IMR-90 (cell line): Measurements from ENCODE around the gene BBIP1. TPM values are rescaled to one million over a fixed set of nuclear protein-coding genes. Genes with fewer than 3 reads are reported as not detected.
A peak's percentile ranks its signal among the peaks of the same experiment; 100 is the strongest.

Experiments used
- ATAC-seq: fragments of 200-7000 bp; cut with Tn5 transposase; 2 replicates; pipeline ENCODE4 v1.9.1; 2020; ENCODE audit warnings: low read depth, mild to moderate bottlenecking, moderate library complexity
- BruUV-seq: library from RNA; stranded (reverse); fragments of 400-500 nt; replicated peaks from 2 replicates; lab custom pipeline; 2021; lab: Mats Ljungman, UMichigan
- CTCF ChIA-PET: fragments of 300-600 bp; formaldehyde crosslinking; extraction: SDS; loops from one replicate; lab custom pipeline; 2021; ENCODE audit warnings: antibody characterized with exemption; lab: Yijun Ruan, JAX
- POLR2A ChIA-PET: fragments of 300-600 bp; sonication (Branson Sonifier 250); formaldehyde crosslinking; loops from one replicate; lab custom pipeline; 2022; ENCODE audit warnings: antibody characterized with exemption; ENCODE audit not compliant: unreplicated experiment; lab: Charles Lee
- DNase-seq: peaks from one replicate; pipeline ENCODE4 v3.0.0; 2013
- H2AFZ ChIP-seq: replicated peaks from 2 replicates; pipeline ENCODE3; 2013; ENCODE audit warnings: low read length, mild to moderate bottlenecking; ENCODE audit not compliant: poor library complexity
- H2AK5ac ChIP-seq: 2 replicates; pipeline ENCODE4 v1.6.1; 2013; ENCODE audit warnings: low read depth, low read length, inconsistent platforms
- H2AK9ac ChIP-seq: replicated peaks from 2 replicates; pipeline ENCODE3; 2013; ENCODE audit warnings: mild to moderate bottlenecking, low read depth, low read length, moderate library complexity; ENCODE audit not compliant: poor library complexity
- H2BK120ac ChIP-seq: 2 replicates; pipeline ENCODE4 v1.6.1; 2013; ENCODE audit warnings: low read depth, low read length, inconsistent platforms
- H2BK15ac ChIP-seq: 3 replicates; pipeline ENCODE4 v1.6.1; 2013; ENCODE audit warnings: low read depth, low read length, inconsistent platforms
- H2BK20ac ChIP-seq: 2 replicates; pipeline ENCODE4 v1.6.1; 2013; ENCODE audit warnings: low read depth, mild to moderate bottlenecking, inconsistent platforms, low read length, moderate library complexity
- H2BK5ac ChIP-seq: 2 replicates; pipeline ENCODE4 v1.6.1; 2013; ENCODE audit warnings: mild to moderate bottlenecking, low read depth, low read length, inconsistent platforms; ENCODE audit not compliant: poor library complexity, severe bottlenecking
- H3K14ac ChIP-seq: replicated peaks from 2 replicates; pipeline ENCODE4 v1.6.1; 2013; ENCODE audit warnings: low read depth, low read length, inconsistent platforms
- H3K18ac ChIP-seq: 2 replicates; pipeline ENCODE4 v1.6.1; 2013; ENCODE audit warnings: low read depth, low read length, control low read depth
- H3K23ac ChIP-seq: 2 replicates; pipeline ENCODE4 v1.6.1; 2013; ENCODE audit warnings: low read depth, low read length, inconsistent platforms
- H3K27ac ChIP-seq: 2 replicates; pipeline ENCODE4 v1.5.1; 2013; ENCODE audit warnings: mild to moderate bottlenecking, control low read depth, low read length; ENCODE audit not compliant: insufficient read depth
- H3K27me3 ChIP-seq: 2 replicates; pipeline ENCODE4 v1.6.1; 2013; ENCODE audit warnings: low read length; ENCODE audit not compliant: control insufficient read depth, insufficient read depth
- H3K36me3 ChIP-seq: 2 replicates; pipeline ENCODE4 v1.6.1; 2013; ENCODE audit warnings: low read length, mixed read lengths; ENCODE audit not compliant: control insufficient read depth, insufficient read depth
- H3K4ac ChIP-seq: 2 replicates; pipeline ENCODE4 v1.6.1; 2013; ENCODE audit warnings: low read depth, low read length, inconsistent platforms
- H3K4me1 ChIP-seq: 2 replicates; pipeline ENCODE4 v1.6.1; 2013; ENCODE audit warnings: low read length, mixed read lengths; ENCODE audit not compliant: control insufficient read depth, insufficient read depth
- H3K4me2 ChIP-seq: 2 replicates; pipeline ENCODE4 v1.6.1; 2013; ENCODE audit warnings: low read depth, mild to moderate bottlenecking, control low read depth, low read length, moderate library complexity
- H3K4me3 ChIP-seq: 2 replicates; pipeline ENCODE4 v1.5.1; 2013; ENCODE audit warnings: low read depth, mild to moderate bottlenecking, control low read depth, low read length, moderate library complexity; ENCODE audit not compliant: insufficient read depth
- H3K56ac ChIP-seq: 2 replicates; pipeline ENCODE4 v1.6.1; 2013; ENCODE audit warnings: low read length, inconsistent platforms; ENCODE audit not compliant: insufficient read depth; ENCODE audit errors: extremely low read depth
- H3K79me1 ChIP-seq, 2 experiments: 2 replicates each; pipeline ENCODE4 v1.6.1; 2013; ENCODE audit warnings: low read length in 2 of 2, inconsistent platforms in 1 of 2, low read depth in 1 of 2
- H3K9ac ChIP-seq: 2 replicates; pipeline ENCODE4 v1.6.1; 2013; ENCODE audit warnings: low read depth, low read length, control low read depth
- H3K9me1 ChIP-seq: 2 replicates; pipeline ENCODE4 v1.6.1; 2013; ENCODE audit warnings: low read length, inconsistent platforms; ENCODE audit not compliant: insufficient read depth
- H3K9me3 ChIP-seq: 2 replicates; pipeline ENCODE4 v1.6.1; 2013; ENCODE audit warnings: low read length; ENCODE audit not compliant: control insufficient read depth, insufficient read depth
- H4K20me1 ChIP-seq: 2 replicates; pipeline ENCODE4 v1.6.1; 2013; ENCODE audit warnings: low read length, inconsistent platforms; ENCODE audit not compliant: insufficient read depth
- H4K5ac ChIP-seq: 2 replicates; pipeline ENCODE4 v1.6.1; 2013; ENCODE audit warnings: mild to moderate bottlenecking, low read depth, low read length, control low read depth
- H4K8ac ChIP-seq, 2 experiments: 2 replicates each; pipeline ENCODE4 v1.6.1; 2013; ENCODE audit warnings: low read depth in 2 of 2, low read length in 2 of 2, control low read depth in 1 of 2, inconsistent platforms in 1 of 2
- H4K91ac ChIP-seq: 2 replicates; pipeline ENCODE4 v1.6.1; 2013; ENCODE audit warnings: low read depth, low read length, inconsistent platforms; ENCODE audit not compliant: insufficient read depth
- BHLHE40 ChIP-seq: fragments of 150-350 bp; IDR thresholded peaks from 2 replicates; pipeline ENCODE4 v1.6.1; 2016; ENCODE audit warnings: mild to moderate bottlenecking, low read depth, low read length
- CEBPB ChIP-seq: IDR thresholded peaks from 2 replicates; pipeline ENCODE4 v1.6.1; 2012; ENCODE audit warnings: low read depth, low read length, improper control_type of control experiment
- CHD1 ChIP-seq: IDR thresholded peaks from 2 replicates; pipeline ENCODE4 v1.6.1; 2012; ENCODE audit warnings: low read depth, low read length, improper control_type of control experiment
- FOS ChIP-seq: fragments of 150-350 bp; IDR thresholded peaks from 2 replicates; pipeline ENCODE4 v1.6.1; 2016; ENCODE audit warnings: low read depth, low read length
- MAFK ChIP-seq: IDR thresholded peaks from 2 replicates; pipeline ENCODE4 v1.6.1; 2012; ENCODE audit warnings: low read depth, low read length, improper control_type of control experiment
- MAZ ChIP-seq: IDR thresholded peaks from 2 replicates; pipeline ENCODE4 v1.6.1; 2012; ENCODE audit warnings: low read depth, mild to moderate bottlenecking, low read length, improper control_type of control experiment, moderate library complexity, borderline replicate concordance
- MXI1 ChIP-seq: IDR thresholded peaks from 2 replicates; pipeline ENCODE4 v1.6.1; 2012; ENCODE audit warnings: low read depth, mild to moderate bottlenecking, low read length, moderate library complexity, borderline replicate concordance
- NFE2L2 ChIP-seq: fragments of 150-350 bp; IDR thresholded peaks from 2 replicates; pipeline ENCODE4 v1.6.1; 2016; ENCODE audit warnings: low read depth, mild to moderate bottlenecking, low read length
- POLR2A ChIP-seq: IDR thresholded peaks from 2 replicates; pipeline ENCODE4 v1.6.1; 2012; ENCODE audit warnings: mild to moderate bottlenecking, low read depth, low read length
- RAD21 ChIP-seq: IDR thresholded peaks from 2 replicates; pipeline ENCODE4 v1.6.1; 2012; ENCODE audit warnings: low read length, improper control_type of control experiment
- RCOR1 ChIP-seq: IDR thresholded peaks from 2 replicates; pipeline ENCODE4 v1.6.1; 2012; ENCODE audit warnings: mild to moderate bottlenecking, low read length, improper control_type of control experiment; ENCODE audit not compliant: insufficient replicate concordance
- RFX5 ChIP-seq: IDR thresholded peaks from 2 replicates; pipeline ENCODE4 v1.8.0; 2012; ENCODE audit warnings: low read depth, mild to moderate bottlenecking, low read length, moderate library complexity
- SMC3 ChIP-seq: fragments of 150-350 bp; IDR thresholded peaks from 2 replicates; pipeline ENCODE4 v1.6.1; 2016; ENCODE audit warnings: low read depth, mild to moderate bottlenecking, antibody characterized with exemption, low read length, moderate library complexity
- WGBS, 2 experiments: methylation state at CpG; one replicate each; pipeline versions ENCODE4 v1.1.5 to v1.1.7; 2013; ENCODE audit warnings: missing lambda C conversion rate in 2 of 2; ENCODE audit not compliant: insufficient read length in 1 of 2; ENCODE audit errors: extremely low coverage in 2 of 2; 5-methylcytosine and 5-hydroxymethylcytosine counted together
- dilution Hi-C: fragments of 300-500 bp; cut with HindIII; formaldehyde crosslinking; loops from one replicate; pipeline ENCODE4 v1.14.3; 2018; ENCODE audit warnings: low sequenced_read_pairs; ENCODE audit not compliant: unreplicated experiment
- in situ Hi-C: fragments of 300-500 bp; cut with MboI; formaldehyde crosslinking; loops from 3 replicates; pipeline ENCODE4 v1.14.3; 2019; ENCODE audit warnings: low sequenced_read_pairs, inconsistent platforms, mixed read lengths
- intact Hi-C: fragments of 100-400 bp; cut with micrococcal nuclease; formaldehyde crosslinking; loops from 2 replicates; pipeline ENCODE4 v1.10.0; 2022
- polyA plus RNA-seq, 3 experiments: library from polyadenylated mRNA; depleted of rRNA; stranded (reverse); fragments of >200 nt; gene quantifications; 2 replicates each; pipeline ENCODE4 v1.2.3, GENCODE V29; 2012; ENCODE audit warnings: low replicate concordance in 1 of 3
- total RNA-seq: library from RNA; depleted of rRNA; stranded (reverse); fragments of >200 nt; gene quantifications from 2 replicates; pipeline ENCODE4 v1.2.3, GENCODE V29; 2012
- TF ChIP-seq, protein P1 (sequence below): conservative IDR thresholded peaks from 2 replicates; pipeline ENCODE4 v1.5.1; 2012; ENCODE audit warnings: mild to moderate bottlenecking, low read depth, low read length, improper control_type of control experiment
- TF ChIP-seq, protein P2 (sequence below): fragments of 150-350 bp; IDR thresholded peaks from 2 replicates; pipeline ENCODE4 v1.6.1; 2016; ENCODE audit warnings: low read depth, mild to moderate bottlenecking, low read length, moderate library complexity, borderline replicate concordance
- TF ChIP-seq, protein P3 (sequence below): fragments of 150-350 bp; IDR thresholded peaks from 2 replicates; pipeline ENCODE4 v1.6.1; 2017; ENCODE audit warnings: mild to moderate bottlenecking, antibody characterized with exemption, low read length, low read depth

BBIP1 gene
- total and polyA plus RNA-seq, 2 of the 4 experiments (the other 2 are of a cell fraction), result 17.4 to 19.9 TPM

DNA sequence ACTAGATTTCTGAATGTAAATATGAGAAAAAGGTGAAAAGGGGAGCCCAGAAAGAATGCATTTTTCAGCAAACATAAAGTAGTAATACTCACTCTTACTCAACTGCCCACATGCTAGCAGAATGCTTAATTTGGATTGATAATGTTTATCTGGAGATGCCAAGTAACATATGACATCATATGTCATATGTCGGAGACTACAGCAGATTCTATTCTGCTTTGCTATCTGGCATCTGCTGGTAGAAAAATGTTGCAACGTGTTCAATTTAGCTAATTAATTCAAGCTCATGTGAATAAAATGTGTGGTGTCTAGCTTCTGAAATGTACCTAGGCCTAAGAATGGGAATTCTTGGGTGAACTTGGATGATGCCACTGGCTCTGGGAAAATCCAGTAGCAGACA, 4.5 kb downstream of the BBIP1 start:
- peak overlapping the region; percentile 14; the same call in 1 of the 2 replicates for H4K5ac ChIP-seq
- no peak overlapping the region for H4K91ac ChIP-seq
- H3K27me3 ChIP-seq, result no peaks in the 10 kb centered on the region
- DNase-seq (peak; percentile 67), ATAC-seq (no peak)
- H4K8ac ChIP-seq, result no peak overlapping the region; a peak in 1 of 4 replicates
- no peaks in the 10 kb centered on the region for H4K20me1 ChIP-seq
- H3K36me3 ChIP-seq, result no peaks in the 10 kb centered on the region
- no peak overlapping the region for H2AFZ ChIP-seq
- in situ Hi-C loops, result no loop called here
- H3K4me2 ChIP-seq, result no peak overlapping the region
- H3K4me1 ChIP-seq, result peaks cover 21% of the 10 kb centered on the region
- no peak overlapping the region for H2AK9ac ChIP-seq
- no peak overlapping the region for H3K56ac ChIP-seq
- no peak overlapping the region for H3K27ac ChIP-seq
- no peak overlapping the region; the same call in 1 of the 2 replicates for H3K18ac ChIP-seq
- POLR2A ChIA-PET, result no interaction called here
- H3K4ac ChIP-seq, result no peak overlapping the region
- H3K9ac ChIP-seq, result no peak overlapping the region
- no peaks in the 10 kb centered on the region for H3K9me3 ChIP-seq
- dilution Hi-C loops, result no loop called here
- H3K79me1 ChIP-seq, result peaks cover 23 to 39% of the 10 kb centered on the region in 2 experiments
- H2BK20ac ChIP-seq, result no peak overlapping the region
- WGBS, 2 experiments, result no CpG with 5 or more reads among the region's 2 CpGs
- peaks cover 5% of the 10 kb centered on the region for H3K9me1 ChIP-seq
- TF ChIP-seq, protein P1, sequence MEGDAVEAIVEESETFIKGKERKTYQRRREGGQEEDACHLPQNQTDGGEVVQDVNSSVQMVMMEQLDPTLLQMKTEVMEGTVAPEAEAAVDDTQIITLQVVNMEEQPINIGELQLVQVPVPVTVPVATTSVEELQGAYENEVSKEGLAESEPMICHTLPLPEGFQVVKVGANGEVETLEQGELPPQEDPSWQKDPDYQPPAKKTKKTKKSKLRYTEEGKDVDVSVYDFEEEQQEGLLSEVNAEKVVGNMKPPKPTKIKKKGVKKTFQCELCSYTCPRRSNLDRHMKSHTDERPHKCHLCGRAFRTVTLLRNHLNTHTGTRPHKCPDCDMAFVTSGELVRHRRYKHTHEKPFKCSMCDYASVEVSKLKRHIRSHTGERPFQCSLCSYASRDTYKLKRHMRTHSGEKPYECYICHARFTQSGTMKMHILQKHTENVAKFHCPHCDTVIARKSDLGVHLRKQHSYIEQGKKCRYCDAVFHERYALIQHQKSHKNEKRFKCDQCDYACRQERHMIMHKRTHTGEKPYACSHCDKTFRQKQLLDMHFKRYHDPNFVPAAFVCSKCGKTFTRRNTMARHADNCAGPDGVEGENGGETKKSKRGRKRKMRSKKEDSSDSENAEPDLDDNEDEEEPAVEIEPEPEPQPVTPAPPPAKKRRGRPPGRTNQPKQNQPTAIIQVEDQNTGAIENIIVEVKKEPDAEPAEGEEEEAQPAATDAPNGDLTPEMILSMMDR, result no peak
- no peak for TF ChIP-seq RCOR1
- TF ChIP-seq BHLHE40, result no peak
- TF ChIP-seq RAD21, result no peak
- TF ChIP-seq SMC3, result no peak
- no peak for TF ChIP-seq RFX5
- TF ChIP-seq MAFK, result no peak
- TF ChIP-seq, protein P2, sequence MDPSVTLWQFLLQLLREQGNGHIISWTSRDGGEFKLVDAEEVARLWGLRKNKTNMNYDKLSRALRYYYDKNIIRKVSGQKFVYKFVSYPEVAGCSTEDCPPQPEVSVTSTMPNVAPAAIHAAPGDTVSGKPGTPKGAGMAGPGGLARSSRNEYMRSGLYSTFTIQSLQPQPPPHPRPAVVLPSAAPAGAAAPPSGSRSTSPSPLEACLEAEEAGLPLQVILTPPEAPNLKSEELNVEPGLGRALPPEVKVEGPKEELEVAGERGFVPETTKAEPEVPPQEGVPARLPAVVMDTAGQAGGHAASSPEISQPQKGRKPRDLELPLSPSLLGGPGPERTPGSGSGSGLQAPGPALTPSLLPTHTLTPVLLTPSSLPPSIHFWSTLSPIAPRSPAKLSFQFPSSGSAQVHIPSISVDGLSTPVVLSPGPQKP, result no peak
- TF ChIP-seq MAZ, result no peak
- TF ChIP-seq POLR2A, result no peak
- TF ChIP-seq, protein P3, sequence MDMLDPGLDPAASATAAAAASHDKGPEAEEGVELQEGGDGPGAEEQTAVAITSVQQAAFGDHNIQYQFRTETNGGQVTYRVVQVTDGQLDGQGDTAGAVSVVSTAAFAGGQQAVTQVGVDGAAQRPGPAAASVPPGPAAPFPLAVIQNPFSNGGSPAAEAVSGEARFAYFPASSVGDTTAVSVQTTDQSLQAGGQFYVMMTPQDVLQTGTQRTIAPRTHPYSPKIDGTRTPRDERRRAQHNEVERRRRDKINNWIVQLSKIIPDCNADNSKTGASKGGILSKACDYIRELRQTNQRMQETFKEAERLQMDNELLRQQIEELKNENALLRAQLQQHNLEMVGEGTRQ, result no peak
- no peak for TF ChIP-seq CHD1
- no peak for TF ChIP-seq MXI1
- TF ChIP-seq FOS, result no peak
- TF ChIP-seq CEBPB, result no peak; the same call in 1 of the 2 replicates
- TF ChIP-seq NFE2L2, result no peak
- H2AK5ac ChIP-seq, result no peak overlapping the region
- no peak overlapping the region for H3K14ac ChIP-seq
- no peak overlapping the region for H3K4me3 ChIP-seq
- intact Hi-C loops, result loop anchor here (10.0 kb wide), 1 partner anchor 610 kb away; the partner anchor contains the start of gene SMNDC1
- CTCF ChIA-PET, result no interaction called here
- no peak overlapping the region for H3K23ac ChIP-seq
- no peak overlapping the region for H2BK5ac ChIP-seq
- BruUV-seq, result no TSS peak
- no peak overlapping the region for H2BK120ac ChIP-seq
- no peak overlapping the region for H2BK15ac ChIP-seq
